Activated naive CD8-positive, alpha-beta T cell treated with anti-CD3 and anti-CD28 coated beads, Interleukin-2, amount 10 ng/mL, durations not matched to agents 7 days and 5 days (primary cell): ENCODE results near the gene RBMS1. TPM values are rescaled to one million over a fixed set of nuclear protein-coding genes. Genes with fewer than 3 reads are reported as not detected.

Experiments
- ATAC-seq: fragments of 150-1000 bp; cut with Tn5 transposase; one replicate; pipeline ENCODE4 v1.10.0; 2021; ENCODE audit warnings: low read depth, moderate library complexity
- POLR2A ChIA-PET: fragments of 350-600 bp; sonication (Branson Sonifier 250); formaldehyde crosslinking; loops from one replicate; lab custom pipeline; 2021; ENCODE audit warnings: antibody characterized with exemption; lab: Charles Lee
- DNase-seq: peaks from one replicate; pipeline ENCODE4 v3.0.0; 2021
- H3K27ac Mint-ChIP-seq: one replicate; pipeline ENCODE4 v1.8.0; 2022; ENCODE audit warnings: mild to moderate bottlenecking, mixed read lengths
- H3K27me3 Mint-ChIP-seq: one replicate; pipeline ENCODE4 v1.8.0; 2022; ENCODE audit warnings: mild to moderate bottlenecking, moderate library complexity, mixed read lengths
- H3K36me3 Mint-ChIP-seq: one replicate; pipeline ENCODE4 v1.8.0; 2021; ENCODE audit warnings: mild to moderate bottlenecking, mixed read lengths
- H3K4me1 Mint-ChIP-seq: one replicate; pipeline ENCODE4 v1.8.0; 2021; ENCODE audit warnings: mixed read lengths
- H3K4me3 Mint-ChIP-seq: one replicate; pipeline ENCODE4 v1.8.0; 2022; ENCODE audit warnings: mild to moderate bottlenecking, moderate library complexity, mixed read lengths
- H3K9me3 Mint-ChIP-seq: one replicate; pipeline ENCODE4 v1.8.0; 2021; ENCODE audit warnings: mixed read lengths
- total RNA-seq, 2 experiments: library from RNA; stranded (reverse); gene quantifications; one replicate each; pipeline ENCODE4 v1.2.3, GENCODE V29; 2021

The RBMS1 gene
- total RNA-seq, 2 experiments from 2014 or later = 87.9 to 90.6 TPM

DNA sequence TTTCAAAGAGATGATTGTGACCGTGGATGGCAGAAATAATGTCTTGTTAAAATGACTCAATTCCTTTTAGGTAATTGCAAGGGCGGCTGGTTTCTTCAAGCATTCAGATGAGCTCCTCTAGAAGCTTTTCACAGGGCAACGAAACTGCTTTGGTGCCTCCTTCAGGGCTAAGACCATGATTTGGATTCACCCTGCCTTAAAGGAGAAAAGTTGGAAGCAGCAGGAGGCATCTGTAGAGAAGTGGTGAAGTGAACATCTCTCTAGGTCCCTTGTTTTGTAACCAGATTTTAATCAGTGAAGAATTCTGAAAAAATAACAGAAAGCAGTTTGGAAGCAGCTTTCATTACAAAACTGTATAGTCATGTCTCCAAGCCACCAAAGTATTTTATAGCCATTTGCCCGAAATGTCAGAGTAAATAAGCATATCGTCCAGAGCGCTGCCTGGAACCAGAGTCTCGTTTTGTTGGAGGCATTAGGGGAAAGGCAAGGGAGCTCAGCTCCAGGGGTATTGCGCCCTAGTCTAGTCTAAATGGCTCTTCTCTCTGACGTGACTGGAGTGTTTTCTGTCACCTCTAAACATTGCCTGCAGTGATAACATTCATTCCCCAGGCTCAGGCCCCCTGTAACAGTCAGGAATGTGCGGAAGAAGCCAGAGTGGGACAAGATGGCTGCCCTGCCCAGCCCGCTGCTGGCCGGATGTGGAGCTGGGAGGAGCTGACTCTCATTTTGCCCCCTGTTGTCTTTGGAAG is 235.7 kb downstream of the RBMS1 start:
- peaks cover 2% of the 10 kb centered on the region for H3K9me3 Mint-ChIP-seq
- H3K4me3 Mint-ChIP-seq = no peak overlapping the region
- POLR2A ChIA-PET = no interaction called here
- H3K27ac Mint-ChIP-seq = no peak overlapping the region
- DNase-seq (no peak), ATAC-seq (no peak)
- peaks cover 4% of the 10 kb centered on the region for H3K27me3 Mint-ChIP-seq
- no peaks in the 10 kb centered on the region for H3K36me3 Mint-ChIP-seq
- no peaks in the 10 kb centered on the region for H3K4me1 Mint-ChIP-seq

- POLR2A ChIA-PET = no interaction called here
- no peak for DNase-seq
- Mint-ChIP-seq H3K27me3 (peaks cover 4% of the 10 kb centered on the region), H3K27ac (no peak overlapping the region), H3K4me1 (no peaks in the 10 kb centered on the region), H3K9me3 (peaks cover 2% of the 10 kb centered on the region), H3K36me3 (no peaks in the 10 kb centered on the region), H3K4me3 (no peak overlapping the region)
- no peak for ATAC-seq
These were observed 236.4 kb downstream of the RBMS1 start for GRCh38 chr2:160257041-160257742.

DNA sequence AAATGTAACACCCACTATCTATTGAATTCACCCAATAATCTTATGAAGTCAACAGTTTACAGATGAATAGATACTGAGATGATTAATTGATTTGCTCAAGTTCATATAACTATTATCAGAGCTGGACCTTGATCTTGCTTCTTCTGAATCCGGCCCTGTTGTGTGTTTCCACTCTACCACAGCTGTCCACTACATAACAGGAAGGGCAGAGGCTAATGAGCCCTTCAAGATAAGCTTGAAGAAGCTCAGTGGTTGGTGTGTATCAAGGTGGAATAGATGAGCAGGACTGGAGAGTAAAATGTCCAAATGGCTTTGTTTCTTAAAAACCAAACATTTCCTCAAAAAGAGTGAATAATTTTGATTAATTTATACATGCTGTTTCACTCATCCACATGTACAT is 237.1 kb downstream of the RBMS1 start:
- POLR2A ChIA-PET = no interaction called here
- Mint-ChIP-seq H3K36me3 (no peaks in the 10 kb centered on the region), H3K9me3 (peaks cover 2% of the 10 kb centered on the region), H3K27me3 (peaks cover 4% of the 10 kb centered on the region), H3K4me3 (no peak overlapping the region), H3K27ac (no peak overlapping the region), H3K4me1 (no peaks in the 10 kb centered on the region)
- no peak for DNase-seq
- ATAC-seq = no peak

GRCh38 chr2:160255408-160255807 is 238.2 kb downstream of the RBMS1 start:
- Mint-ChIP-seq H3K4me1 (no peaks in the 10 kb centered on the region), H3K27me3 (peaks cover 4% of the 10 kb centered on the region), H3K9me3 (peaks cover 2% of the 10 kb centered on the region)

DNA sequence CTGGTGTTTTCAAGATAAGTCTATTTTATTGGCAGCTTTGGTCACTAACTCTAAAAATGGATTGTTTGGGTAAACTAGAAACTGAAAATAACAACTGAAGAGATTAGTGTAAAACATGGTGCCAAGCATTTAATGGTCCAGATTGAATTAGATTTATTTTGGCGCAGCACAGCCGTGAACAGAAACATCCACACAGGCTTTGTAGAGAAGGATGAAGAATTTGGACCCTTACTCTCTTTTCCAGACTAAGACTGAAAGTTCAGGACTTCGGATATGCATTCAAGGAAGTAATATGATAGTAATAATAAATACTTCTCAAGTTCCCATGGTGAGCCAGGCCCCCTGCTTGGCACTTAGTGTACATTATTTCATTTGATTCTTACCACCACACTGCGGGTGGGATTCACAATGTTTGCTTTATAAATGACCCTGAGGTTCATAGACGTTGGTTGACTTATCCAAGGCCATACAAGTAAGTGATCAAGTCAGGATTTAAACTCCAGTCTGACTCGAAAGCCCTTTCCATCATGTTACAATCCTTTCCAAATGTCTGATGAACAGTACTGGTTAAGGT is 239.3 kb downstream of the RBMS1 start:
- ATAC-seq (no peak), DNase-seq (no peak)
- H3K27me3 Mint-ChIP-seq = peaks cover 5% of the 10 kb centered on the region
- no peaks in the 10 kb centered on the region for H3K36me3 Mint-ChIP-seq
- H3K27ac Mint-ChIP-seq = no peak overlapping the region
- no peaks in the 10 kb centered on the region for H3K9me3 Mint-ChIP-seq
- no peak overlapping the region for H3K4me3 Mint-ChIP-seq
- POLR2A ChIA-PET = no interaction called here
- no peaks in the 10 kb centered on the region for H3K4me1 Mint-ChIP-seq

More at GRCh38 chr2:160255408-160255807, 238.2 kb downstream of the RBMS1 start:
- ATAC-seq = no peak
- Mint-ChIP-seq H3K36me3 (no peaks in the 10 kb centered on the region), H3K27ac (no peak overlapping the region), H3K4me3 (no peak overlapping the region)
- POLR2A ChIA-PET = no interaction called here
- no peak for DNase-seq

GRCh38 chr2:160253440-160254188 is 240.0 kb downstream of the RBMS1 start:
- no peak for ATAC-seq
- H3K27me3 Mint-ChIP-seq = peaks cover 7% of the 10 kb centered on the region

GRCh38 chr2:160252900-160253299 is 240.7 kb downstream of the RBMS1 start:
- DNase-seq (no peak), ATAC-seq (no peak)
- no peaks in the 10 kb centered on the region for H3K9me3 Mint-ChIP-seq
- no peak overlapping the region for H3K27ac Mint-ChIP-seq
- no peaks in the 10 kb centered on the region for H3K36me3 Mint-ChIP-seq
- POLR2A ChIA-PET = no interaction called here
- H3K27me3 Mint-ChIP-seq = peaks cover 7% of the 10 kb centered on the region
- no peak overlapping the region for H3K4me3 Mint-ChIP-seq
- no peaks in the 10 kb centered on the region for H3K4me1 Mint-ChIP-seq

More at GRCh38 chr2:160253440-160254188, 240.0 kb downstream of the RBMS1 start:
- H3K36me3 Mint-ChIP-seq = no peaks in the 10 kb centered on the region
- DNase-seq = no peak
- H3K4me3 Mint-ChIP-seq = no peak overlapping the region
- no peaks in the 10 kb centered on the region for H3K4me1 Mint-ChIP-seq
- POLR2A ChIA-PET = no interaction called here
- H3K27ac Mint-ChIP-seq = no peak overlapping the region
- H3K9me3 Mint-ChIP-seq = no peaks in the 10 kb centered on the region

- POLR2A ChIA-PET = interaction anchor here (1.2 kb wide), 1 partner anchor 17 kb away, joined by 3 read pairs; no protein-coding TSS in a partner anchor
- DNase-seq (no peak), ATAC-seq (no peak)
- H3K36me3 Mint-ChIP-seq = no peaks in the 10 kb centered on the region
- no peak overlapping the region for H3K4me3 Mint-ChIP-seq
- H3K9me3 Mint-ChIP-seq = no peaks in the 10 kb centered on the region
- no peak overlapping the region for H3K27ac Mint-ChIP-seq
- peaks cover 7% of the 10 kb centered on the region for H3K27me3 Mint-ChIP-seq
- no peaks in the 10 kb centered on the region for H3K4me1 Mint-ChIP-seq
These were observed 241.2 kb downstream of the RBMS1 start for GRCh38 chr2:160252278-160252887.

- Mint-ChIP-seq H3K9me3 (no peaks in the 10 kb centered on the region), H3K4me1 (no peaks in the 10 kb centered on the region), H3K4me3 (no peak overlapping the region), H3K36me3 (no peaks in the 10 kb centered on the region), H3K27ac (no peak overlapping the region), H3K27me3 (peaks cover 10% of the 10 kb centered on the region)
- POLR2A ChIA-PET = interaction anchor here (1.2 kb wide), 1 partner anchor 18 kb away, joined by 3 read pairs; no protein-coding TSS in a partner anchor
- ATAC-seq (no peak), DNase-seq (no peak)
These were observed 242.0 kb downstream of the RBMS1 start for GRCh38 chr2:160251569-160251968.

DNA sequence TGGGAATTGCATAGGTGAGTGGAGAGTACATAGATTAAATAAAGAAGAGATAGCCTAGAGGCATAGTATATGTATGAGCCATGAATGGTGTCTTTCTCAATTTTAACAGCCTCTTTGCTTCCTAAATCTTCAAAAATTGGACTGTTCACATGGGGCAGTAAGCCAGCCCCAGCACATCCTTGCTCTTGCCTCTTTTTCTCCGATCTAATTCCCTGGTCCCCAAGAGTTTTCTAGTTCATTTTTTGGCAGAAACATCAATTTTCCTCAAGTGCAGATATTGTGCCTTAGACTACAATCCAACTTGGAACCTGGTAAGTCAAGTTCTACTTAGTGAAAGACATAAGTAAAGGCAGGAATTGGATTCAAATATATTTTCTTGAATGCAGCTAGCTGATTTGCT is 243.7 kb downstream of the RBMS1 start:
- POLR2A ChIA-PET = no interaction called here
- H3K27ac Mint-ChIP-seq = no peak overlapping the region
- H3K4me3 Mint-ChIP-seq = no peak overlapping the region
- H3K9me3 Mint-ChIP-seq = no peaks in the 10 kb centered on the region
- H3K27me3 Mint-ChIP-seq = peaks cover 12% of the 10 kb centered on the region
- DNase-seq = no peak
- H3K36me3 Mint-ChIP-seq = no peaks in the 10 kb centered on the region
- no peaks in the 10 kb centered on the region for H3K4me1 Mint-ChIP-seq
- no peak for ATAC-seq

DNA sequence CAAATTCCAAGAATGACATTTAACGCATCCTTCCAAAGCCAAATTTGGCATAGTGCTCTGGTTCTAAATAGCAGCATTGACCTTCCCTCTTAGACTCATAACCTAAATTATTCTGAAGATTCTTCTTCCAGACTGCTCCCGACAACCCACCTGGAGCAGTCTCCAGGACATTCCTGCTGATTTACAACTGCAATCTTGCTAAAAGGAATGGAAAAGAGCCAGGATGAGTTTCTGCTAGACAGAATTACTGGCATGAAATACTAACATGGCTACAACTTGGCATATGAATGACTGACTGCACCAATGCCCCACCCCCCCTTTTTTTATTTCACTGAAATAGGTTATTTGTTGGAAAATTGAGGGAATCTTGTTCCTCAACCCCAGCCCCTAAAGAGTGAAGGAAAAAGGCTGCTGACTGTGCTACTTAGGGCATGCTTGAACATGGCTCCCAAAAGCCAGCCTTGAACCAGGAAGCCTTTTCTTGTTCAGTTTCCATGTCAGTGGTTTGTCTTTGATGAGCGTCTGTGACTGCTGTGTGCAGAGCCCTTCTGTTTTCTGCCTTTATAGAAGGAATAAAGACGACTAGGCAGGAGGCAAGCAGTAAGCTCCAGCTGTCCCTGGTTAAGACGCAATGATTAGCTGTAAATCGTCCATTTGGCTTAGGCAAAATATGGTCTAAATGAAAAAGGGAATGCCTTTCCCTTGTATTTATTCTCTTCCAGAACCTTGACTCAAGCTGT is 246.1 kb downstream of the RBMS1 start:
- Mint-ChIP-seq H3K27me3 (peaks cover 10% of the 10 kb centered on the region), H3K27ac (no peak overlapping the region), H3K9me3 (no peaks in the 10 kb centered on the region), H3K36me3 (no peaks in the 10 kb centered on the region), H3K4me3 (no peak overlapping the region), H3K4me1 (no peaks in the 10 kb centered on the region)
- ATAC-seq = no peak
- POLR2A ChIA-PET = no interaction called here
- no peak for DNase-seq

DNA sequence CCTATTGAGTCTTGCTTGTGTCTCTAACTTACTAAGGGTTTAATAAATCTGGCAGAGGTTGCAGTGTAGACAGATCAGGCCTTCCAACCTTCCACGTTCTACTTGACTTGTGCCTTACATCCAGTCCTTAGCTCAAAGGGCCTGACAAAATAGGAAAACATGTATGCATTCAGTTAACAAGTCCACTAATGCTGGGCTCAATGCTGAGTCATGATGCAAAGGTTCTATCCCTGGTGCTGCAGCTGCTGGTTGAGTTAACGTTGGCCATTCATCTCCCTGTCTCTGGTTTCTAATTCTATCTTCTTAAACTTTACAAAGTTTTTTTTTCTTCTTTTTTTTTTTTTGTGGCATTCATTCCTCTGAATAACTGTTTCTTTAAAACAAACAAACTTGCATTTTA is 247.3 kb downstream of the RBMS1 start:
- H3K4me1 Mint-ChIP-seq = no peaks in the 10 kb centered on the region
- H3K27ac Mint-ChIP-seq = no peak overlapping the region
- ATAC-seq (no peak), DNase-seq (no peak)
- POLR2A ChIA-PET = interaction anchor here (0.7 kb wide), 1 partner anchor 723 kb away, joined by 5 read pairs; no protein-coding TSS in a partner anchor
- peaks cover 11% of the 10 kb centered on the region for H3K27me3 Mint-ChIP-seq
- no peak overlapping the region for H3K4me3 Mint-ChIP-seq
- H3K36me3 Mint-ChIP-seq = no peaks in the 10 kb centered on the region
- no peaks in the 10 kb centered on the region for H3K9me3 Mint-ChIP-seq
